ENCODE results near the gene KBTBD7.

KBTBD7 gene

GRCh38 chr13:41159174-41159573 is 35.2 kb downstream of the KBTBD7 start:
- Histone ChIP-seq H3K9me2 (replicated peaks; ENCODE audit: control insufficient read depth, low read length) (no peaks in the 10 kb centered on the region), H3K36me3 (ENCODE audit: control insufficient read depth, low read length) (no peaks in the 10 kb centered on the region), H3K27me3 (ENCODE audit: control insufficient read depth, low read length) (no peaks in the 10 kb centered on the region), H3K4me1 (ENCODE audit: control insufficient read depth, low read length) (no peaks in the 10 kb centered on the region), H3K4me3 (ENCODE audit: low read length) (no peak overlapping the region), H3K79me2 (ENCODE audit: control insufficient read depth, low read length) (no peaks in the 10 kb centered on the region), H3K4me2 (ENCODE audit: low read length) (no peak overlapping the region), H3K27ac (ENCODE audit: low read depth, low read length) (no peak overlapping the region), H3F3A (ENCODE audit: control insufficient read depth, insufficient read depth) (no peaks in the 10 kb centered on the region), H4K20me1 (ENCODE audit: control insufficient read depth, insufficient read depth, low read depth, low read length) (no peaks in the 10 kb centered on the region), H3K9me3 (ENCODE audit: control insufficient read depth, insufficient read depth, low read length) (no peaks in the 10 kb centered on the region)
- TF ChIP-seq EZH2phosphoT487 (IDR thresholded peaks at IDR 0.05; ENCODE audit: borderline replicate concordance, low read length) = no peak
- TF ChIP-seq, protein P1, sequence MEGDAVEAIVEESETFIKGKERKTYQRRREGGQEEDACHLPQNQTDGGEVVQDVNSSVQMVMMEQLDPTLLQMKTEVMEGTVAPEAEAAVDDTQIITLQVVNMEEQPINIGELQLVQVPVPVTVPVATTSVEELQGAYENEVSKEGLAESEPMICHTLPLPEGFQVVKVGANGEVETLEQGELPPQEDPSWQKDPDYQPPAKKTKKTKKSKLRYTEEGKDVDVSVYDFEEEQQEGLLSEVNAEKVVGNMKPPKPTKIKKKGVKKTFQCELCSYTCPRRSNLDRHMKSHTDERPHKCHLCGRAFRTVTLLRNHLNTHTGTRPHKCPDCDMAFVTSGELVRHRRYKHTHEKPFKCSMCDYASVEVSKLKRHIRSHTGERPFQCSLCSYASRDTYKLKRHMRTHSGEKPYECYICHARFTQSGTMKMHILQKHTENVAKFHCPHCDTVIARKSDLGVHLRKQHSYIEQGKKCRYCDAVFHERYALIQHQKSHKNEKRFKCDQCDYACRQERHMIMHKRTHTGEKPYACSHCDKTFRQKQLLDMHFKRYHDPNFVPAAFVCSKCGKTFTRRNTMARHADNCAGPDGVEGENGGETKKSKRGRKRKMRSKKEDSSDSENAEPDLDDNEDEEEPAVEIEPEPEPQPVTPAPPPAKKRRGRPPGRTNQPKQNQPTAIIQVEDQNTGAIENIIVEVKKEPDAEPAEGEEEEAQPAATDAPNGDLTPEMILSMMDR (IDR thresholded peaks at IDR 0.05; ENCODE audit: low read depth, low read length, poor library complexity, severe bottlenecking) = no peak

DNA sequence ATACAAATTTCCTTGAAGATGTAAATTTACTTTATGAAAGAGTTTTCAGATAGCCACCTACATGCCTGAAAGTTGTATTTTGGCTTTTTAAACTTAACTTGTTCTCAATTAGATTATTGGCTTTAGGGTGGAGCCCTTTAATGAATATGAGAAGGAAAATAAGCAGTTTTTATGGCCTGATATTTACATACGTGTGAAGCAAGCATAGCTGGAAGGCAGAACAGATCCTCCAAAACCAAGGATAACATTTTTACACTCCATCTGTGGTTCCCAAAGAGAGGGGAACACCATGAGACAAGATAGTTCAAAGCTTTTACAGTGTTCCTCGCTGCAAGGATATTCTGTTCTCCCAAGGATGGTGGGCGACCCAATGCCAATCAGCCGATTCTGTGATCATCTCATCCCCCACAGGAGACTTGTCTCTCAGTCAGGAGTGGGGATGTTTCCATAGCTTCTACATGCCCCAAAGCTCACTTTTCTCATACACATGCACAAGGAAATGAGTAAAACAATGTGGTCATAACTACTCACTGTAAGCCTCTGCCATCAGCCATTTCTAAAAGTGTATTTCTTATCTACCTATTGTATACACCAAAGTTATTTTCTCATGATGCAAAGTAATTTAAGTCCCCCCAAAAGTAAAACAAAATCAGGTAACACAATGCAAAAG is 37.2 kb downstream of the KBTBD7 start:
- TF ChIP-seq, protein P1 (IDR thresholded peaks at IDR 0.05; ENCODE audit: low read depth, low read length, poor library complexity, severe bottlenecking) = no peak
- no peak for TF ChIP-seq EZH2phosphoT487 (IDR thresholded peaks at IDR 0.05; ENCODE audit: borderline replicate concordance, low read length)
- no peaks in the 10 kb centered on the region for H3K36me3 ChIP-seq (ENCODE audit: control insufficient read depth, low read length)
- no peak overlapping the region for H3K27ac ChIP-seq (ENCODE audit: low read depth, low read length)

DNA sequence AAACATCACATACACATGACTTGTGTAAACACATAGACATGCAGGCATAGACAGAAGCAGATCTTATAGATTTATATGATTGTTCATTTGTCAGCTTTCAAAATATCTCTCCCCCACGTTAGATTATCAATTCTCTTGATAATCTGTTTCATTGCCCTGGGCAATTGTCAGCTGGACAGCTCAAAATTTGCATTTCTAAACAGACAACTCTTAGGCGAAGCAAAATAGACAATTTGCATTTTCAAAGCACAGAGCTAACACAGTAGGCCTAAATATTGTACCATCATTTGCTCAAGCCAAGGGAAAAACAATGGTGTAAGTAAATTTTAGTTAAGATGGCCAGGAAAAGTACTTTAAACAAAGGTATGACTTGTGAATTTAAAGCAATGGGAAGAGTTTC is 37.7 kb downstream of the KBTBD7 start:
- Histone ChIP-seq H3K27ac (ENCODE audit: low read depth, low read length) (no peak overlapping the region), H3F3A (ENCODE audit: control insufficient read depth, insufficient read depth) (no peaks in the 10 kb centered on the region), H3K4me3 (ENCODE audit: low read length) (no peak overlapping the region), H3K36me3 (ENCODE audit: control insufficient read depth, low read length) (no peaks in the 10 kb centered on the region), H3K27me3 (ENCODE audit: control insufficient read depth, low read length) (no peaks in the 10 kb centered on the region), H3K9me2 (replicated peaks; ENCODE audit: control insufficient read depth, low read length) (no peaks in the 10 kb centered on the region), H4K20me1 (ENCODE audit: control insufficient read depth, insufficient read depth, low read depth, low read length) (no peaks in the 10 kb centered on the region), H3K79me2 (ENCODE audit: control insufficient read depth, low read length) (no peaks in the 10 kb centered on the region), H3K4me1 (ENCODE audit: control insufficient read depth, low read length) (no peaks in the 10 kb centered on the region), H3K9me3 (ENCODE audit: control insufficient read depth, insufficient read depth, low read length) (peaks cover 2% of the 10 kb centered on the region; the same call in 1 of the 2 replicates), H3K4me2 (ENCODE audit: low read length) (no peak overlapping the region)
- TF ChIP-seq, protein P1 (IDR thresholded peaks at IDR 0.05; ENCODE audit: low read depth, low read length, poor library complexity, severe bottlenecking) = no peak
- no peak for TF ChIP-seq EZH2phosphoT487 (IDR thresholded peaks at IDR 0.05; ENCODE audit: borderline replicate concordance, low read length)

More for the DNA sequence above, 37.2 kb downstream of the KBTBD7 start:
- no peaks in the 10 kb centered on the region for H3K4me1 ChIP-seq (ENCODE audit: control insufficient read depth, low read length)
- H3F3A ChIP-seq (ENCODE audit: control insufficient read depth, insufficient read depth) = no peaks in the 10 kb centered on the region
- no peak overlapping the region for H3K4me2 ChIP-seq (ENCODE audit: low read length)
- H3K9me3 ChIP-seq (ENCODE audit: control insufficient read depth, insufficient read depth, low read length) = no peaks in the 10 kb centered on the region
- H4K20me1 ChIP-seq (ENCODE audit: control insufficient read depth, insufficient read depth, low read depth, low read length) = no peaks in the 10 kb centered on the region
- H3K79me2 ChIP-seq (ENCODE audit: control insufficient read depth, low read length) = no peaks in the 10 kb centered on the region
- no peak overlapping the region for H3K4me3 ChIP-seq (ENCODE audit: low read length)
- no peaks in the 10 kb centered on the region for H3K27me3 ChIP-seq (ENCODE audit: control insufficient read depth, low read length)
- no peaks in the 10 kb centered on the region for H3K9me2 ChIP-seq (replicated peaks; ENCODE audit: control insufficient read depth, low read length)
